Measurements from ENCODE around the gene DTYMK.

DNA sequence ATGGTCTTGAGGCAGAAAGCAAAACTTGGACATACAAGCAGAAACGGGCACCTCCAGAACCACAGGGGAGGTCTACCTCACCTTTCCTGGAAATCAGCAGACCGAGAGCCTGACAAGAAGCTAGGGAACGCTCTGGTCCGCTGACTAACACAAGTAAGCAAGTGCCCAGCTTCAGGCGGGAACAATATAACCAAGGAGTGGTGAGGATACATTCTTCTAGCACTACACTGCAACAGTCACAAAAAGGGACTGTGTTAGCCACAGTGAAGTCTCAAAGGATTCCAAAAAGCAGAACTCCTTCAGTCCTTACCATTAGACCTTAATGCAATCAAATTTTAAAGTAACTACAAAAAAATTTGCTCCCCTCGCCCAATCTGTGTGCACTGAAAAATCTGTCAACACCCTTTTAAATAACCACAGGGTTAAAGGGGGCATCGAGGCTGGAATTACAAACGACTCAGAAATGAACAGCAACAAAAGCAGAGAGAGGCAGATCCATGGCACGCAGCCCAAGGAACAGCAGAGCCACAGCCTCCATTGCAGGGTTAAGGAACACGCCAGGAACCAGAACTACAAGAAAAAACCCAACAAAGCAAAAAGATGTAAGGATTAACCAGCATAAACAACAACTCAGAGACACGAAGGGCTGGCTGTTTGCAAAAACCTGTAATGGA is 56.7 kb downstream of the DTYMK start:
- TF ChIP-seq, protein P1, sequence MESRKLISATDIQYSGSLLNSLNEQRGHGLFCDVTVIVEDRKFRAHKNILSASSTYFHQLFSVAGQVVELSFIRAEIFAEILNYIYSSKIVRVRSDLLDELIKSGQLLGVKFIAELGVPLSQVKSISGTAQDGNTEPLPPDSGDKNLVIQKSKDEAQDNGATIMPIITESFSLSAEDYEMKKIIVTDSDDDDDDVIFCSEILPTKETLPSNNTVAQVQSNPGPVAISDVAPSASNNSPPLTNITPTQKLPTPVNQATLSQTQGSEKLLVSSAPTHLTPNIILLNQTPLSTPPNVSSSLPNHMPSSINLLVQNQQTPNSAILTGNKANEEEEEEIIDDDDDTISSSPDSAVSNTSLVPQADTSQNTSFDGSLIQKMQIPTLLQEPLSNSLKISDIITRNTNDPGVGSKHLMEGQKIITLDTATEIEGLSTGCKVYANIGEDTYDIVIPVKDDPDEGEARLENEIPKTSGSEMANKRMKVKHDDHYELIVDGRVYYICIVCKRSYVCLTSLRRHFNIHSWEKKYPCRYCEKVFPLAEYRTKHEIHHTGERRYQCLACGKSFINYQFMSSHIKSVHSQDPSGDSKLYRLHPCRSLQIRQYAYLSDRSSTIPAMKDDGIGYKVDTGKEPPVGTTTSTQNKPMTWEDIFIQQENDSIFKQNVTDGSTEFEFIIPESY (IDR thresholded peaks at IDR 0.05), result no peak
- TF ChIP-seq, protein P2, sequence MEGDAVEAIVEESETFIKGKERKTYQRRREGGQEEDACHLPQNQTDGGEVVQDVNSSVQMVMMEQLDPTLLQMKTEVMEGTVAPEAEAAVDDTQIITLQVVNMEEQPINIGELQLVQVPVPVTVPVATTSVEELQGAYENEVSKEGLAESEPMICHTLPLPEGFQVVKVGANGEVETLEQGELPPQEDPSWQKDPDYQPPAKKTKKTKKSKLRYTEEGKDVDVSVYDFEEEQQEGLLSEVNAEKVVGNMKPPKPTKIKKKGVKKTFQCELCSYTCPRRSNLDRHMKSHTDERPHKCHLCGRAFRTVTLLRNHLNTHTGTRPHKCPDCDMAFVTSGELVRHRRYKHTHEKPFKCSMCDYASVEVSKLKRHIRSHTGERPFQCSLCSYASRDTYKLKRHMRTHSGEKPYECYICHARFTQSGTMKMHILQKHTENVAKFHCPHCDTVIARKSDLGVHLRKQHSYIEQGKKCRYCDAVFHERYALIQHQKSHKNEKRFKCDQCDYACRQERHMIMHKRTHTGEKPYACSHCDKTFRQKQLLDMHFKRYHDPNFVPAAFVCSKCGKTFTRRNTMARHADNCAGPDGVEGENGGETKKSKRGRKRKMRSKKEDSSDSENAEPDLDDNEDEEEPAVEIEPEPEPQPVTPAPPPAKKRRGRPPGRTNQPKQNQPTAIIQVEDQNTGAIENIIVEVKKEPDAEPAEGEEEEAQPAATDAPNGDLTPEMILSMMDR (IDR thresholded peaks at IDR 0.05 in 2 of 3, conservative IDR thresholded peaks at IDR 0.05 in 1 of 3; ENCODE audit: control insufficient read depth in 2 of 3, extremely low read depth in 1 of 3, insufficient read depth in 1 of 3, low read depth in 3 of 3, low read length in 3 of 3), result no peak
- TF ChIP-seq, protein P3, sequence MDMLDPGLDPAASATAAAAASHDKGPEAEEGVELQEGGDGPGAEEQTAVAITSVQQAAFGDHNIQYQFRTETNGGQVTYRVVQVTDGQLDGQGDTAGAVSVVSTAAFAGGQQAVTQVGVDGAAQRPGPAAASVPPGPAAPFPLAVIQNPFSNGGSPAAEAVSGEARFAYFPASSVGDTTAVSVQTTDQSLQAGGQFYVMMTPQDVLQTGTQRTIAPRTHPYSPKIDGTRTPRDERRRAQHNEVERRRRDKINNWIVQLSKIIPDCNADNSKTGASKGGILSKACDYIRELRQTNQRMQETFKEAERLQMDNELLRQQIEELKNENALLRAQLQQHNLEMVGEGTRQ (IDR thresholded peaks at IDR 0.05; ENCODE audit: borderline replicate concordance, low read depth, low read length), result no peak
- TF ChIP-seq SIX5 (IDR thresholded peaks at IDR 0.05; ENCODE audit: low read depth, low read length, severe bottlenecking), result no peak
- no peak for TF ChIP-seq EGR1 (IDR thresholded peaks at IDR 0.05; ENCODE audit: borderline replicate concordance in 1 of 2, low read depth in 2 of 2, low read length in 2 of 2)
- no peak for TF ChIP-seq SP1 (IDR thresholded peaks at IDR 0.05; ENCODE audit: low read depth, low read length)
- no peak for TF ChIP-seq MTA2 (IDR thresholded peaks at IDR 0.05; ENCODE audit: low read depth)
- TF ChIP-seq ETV6 (conservative IDR thresholded peaks at IDR 0.05 in 1 of 2, IDR thresholded peaks at IDR 0.05 in 1 of 2; ENCODE audit: borderline replicate concordance in 1 of 2, low read depth in 1 of 2), result no peak
- TF ChIP-seq SMAD1 (IDR thresholded peaks at IDR 0.05; ENCODE audit: low read depth, partially characterized antibody), result no peak
- TF ChIP-seq BRCA1 (IDR thresholded peaks at IDR 0.05; ENCODE audit: low read depth, low read length), result no peak

Data from GM12878 (cell line).